Ureter (tissue), 1 donor: ENCODE measurements around the gene IQGAP2. TPM values are rescaled to one million over a fixed set of nuclear protein-coding genes. Genes with fewer than 3 reads are reported as not detected.
"Not testable (repeated sequence)": the region's sequence is repeated elsewhere in the genome, so short reads cannot be mapped to it uniquely, and the experiment has no call there.

ENCODE experiments used
- DNase-seq: peaks from one replicate; pipeline ENCODE4 v3.0.0-alpha.2; 2020; ENCODE audit warnings: low spot score
- total RNA-seq: library from RNA; stranded (reverse); gene quantifications from one replicate; pipeline ENCODE4 v1.2.4, GENCODE V29; 2023
- donor health status: DM: yes; HTN: yes; CAD: no.

IQGAP2 gene
- total RNA-seq, 1 donor from 2014 or later: 9.7 TPM

DNA sequence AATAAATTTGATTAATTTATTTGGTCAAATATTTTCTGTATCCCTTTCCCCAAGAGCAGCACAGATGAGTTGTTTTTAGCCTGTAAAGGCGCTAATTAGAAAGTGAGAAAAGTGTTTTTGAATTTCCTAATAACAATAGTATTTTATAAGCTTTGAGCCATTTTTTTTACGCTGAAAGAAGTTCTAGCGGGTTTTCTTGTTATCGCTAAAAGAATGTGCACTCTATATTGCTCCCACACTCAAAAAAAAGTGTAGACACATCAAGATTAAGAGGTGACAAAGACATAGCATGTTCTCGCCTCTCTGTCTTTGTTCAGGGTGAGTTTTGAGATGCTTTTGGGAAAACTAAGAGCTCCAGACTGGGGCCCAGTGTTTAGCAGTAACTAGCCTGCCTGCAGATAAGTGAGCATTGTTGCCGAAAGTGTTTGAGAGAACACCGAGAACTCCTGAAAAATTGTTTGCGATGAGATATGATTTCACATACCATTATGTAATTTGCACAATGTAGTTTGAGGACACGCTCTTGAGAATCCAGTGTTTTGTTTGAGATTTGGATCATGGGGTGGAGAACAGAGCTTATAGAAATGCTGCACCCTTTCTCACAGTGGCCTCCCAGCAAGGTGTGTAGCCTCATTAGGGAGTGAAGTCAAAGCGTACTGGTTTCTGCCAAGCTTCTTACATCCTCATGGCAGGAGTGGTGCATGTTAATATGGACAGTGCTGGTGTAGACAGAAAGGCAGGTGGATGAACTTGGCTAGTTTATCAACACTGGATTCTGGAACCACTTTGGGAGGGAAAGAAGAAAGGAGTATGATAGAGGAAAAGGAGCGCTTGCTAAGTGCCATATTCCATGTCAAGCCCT is 314.4 kb downstream of the IQGAP2 start:
- DNase-seq: no peak

DNA sequence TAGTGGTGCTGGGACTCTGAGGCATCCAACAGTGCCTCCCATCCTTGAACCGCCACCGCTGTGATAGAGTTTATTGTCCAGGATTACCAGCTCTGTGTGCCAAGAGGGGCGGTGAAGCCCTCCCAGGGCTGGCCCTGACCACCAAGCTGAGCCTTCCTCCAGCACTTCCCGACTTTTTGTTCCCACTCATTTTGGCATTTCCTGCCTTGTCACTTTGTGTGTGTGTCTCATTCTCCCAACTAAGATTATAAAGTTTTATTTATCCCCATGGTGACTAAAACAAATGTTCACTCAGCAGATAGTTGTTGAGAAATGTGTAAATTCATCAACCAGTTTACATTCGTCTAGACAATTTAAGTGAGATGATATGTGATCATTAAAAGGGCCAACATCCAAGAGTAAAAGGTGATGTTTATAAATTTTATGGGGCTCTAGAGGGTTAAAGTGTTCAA is 315.3 kb downstream of the IQGAP2 start:
- DNase-seq: no peak

DNA sequence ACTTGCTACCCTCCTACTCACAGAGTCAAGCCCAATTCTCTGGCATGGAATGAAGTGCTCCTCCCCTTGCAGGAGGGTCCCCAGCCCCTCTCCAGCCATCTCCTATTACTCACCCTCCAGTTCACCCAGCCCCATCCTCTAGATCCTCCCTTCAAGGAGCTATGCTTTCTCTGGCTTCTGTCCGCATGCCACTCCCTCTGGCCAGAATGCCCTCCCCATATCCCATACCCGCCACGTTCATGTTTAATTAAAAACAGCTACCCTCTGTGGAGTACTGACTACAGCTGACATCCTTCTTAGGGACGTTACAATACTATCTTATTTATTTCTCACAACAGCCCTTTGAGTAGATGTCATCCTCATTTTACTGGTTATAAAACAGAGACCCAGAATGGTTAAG is 315.8 kb downstream of the IQGAP2 start:
- DNase-seq: no peak

DNA sequence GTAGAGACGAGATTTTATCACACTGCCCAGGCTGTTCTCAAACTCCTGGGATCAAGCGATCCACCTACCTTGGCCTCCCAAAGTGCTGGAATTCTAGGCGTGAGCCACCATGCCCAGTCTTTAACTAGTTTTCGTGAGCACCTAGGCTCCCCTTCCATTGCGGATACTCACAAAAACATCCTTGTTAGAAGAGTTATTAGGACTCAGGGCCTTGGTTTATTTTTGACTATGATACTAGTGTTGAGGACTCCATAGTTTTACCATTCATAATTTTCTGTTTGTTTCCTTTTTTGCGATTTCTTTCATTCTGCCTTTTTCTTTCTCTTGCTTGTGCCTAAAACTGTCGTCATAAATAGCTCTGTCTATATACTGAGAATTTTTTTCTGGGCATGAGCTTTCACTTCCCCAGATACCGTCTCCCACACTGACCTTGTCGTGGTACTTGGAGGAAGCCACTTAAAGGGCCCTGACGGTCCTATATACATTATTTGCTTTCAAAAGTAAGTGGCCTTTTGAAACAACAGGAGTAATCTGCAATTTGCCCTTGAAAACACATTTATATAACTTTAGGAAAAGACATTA is 318.0 kb downstream of the IQGAP2 start:
- DNase-seq: no peak

DNA sequence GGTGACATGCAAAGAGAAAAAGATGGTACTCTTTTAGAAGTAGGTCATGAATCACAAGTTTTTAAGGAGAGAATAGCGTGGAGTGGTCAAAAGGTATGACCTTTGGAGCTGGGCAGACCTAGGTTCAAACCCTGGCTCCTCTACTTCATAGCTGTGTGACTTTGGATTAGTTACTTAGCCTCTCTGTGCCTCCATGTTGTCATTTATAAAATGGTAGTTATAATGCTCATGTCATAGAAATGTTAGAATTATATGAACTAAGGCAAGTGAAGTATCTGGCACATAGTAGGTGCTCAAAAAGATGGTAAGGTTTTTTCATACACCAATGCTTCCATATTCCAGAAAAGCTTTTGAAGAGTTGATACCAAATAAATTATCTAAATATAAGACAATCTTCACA is 320.2 kb downstream of the IQGAP2 start:
- DNase-seq: no peak

DNA sequence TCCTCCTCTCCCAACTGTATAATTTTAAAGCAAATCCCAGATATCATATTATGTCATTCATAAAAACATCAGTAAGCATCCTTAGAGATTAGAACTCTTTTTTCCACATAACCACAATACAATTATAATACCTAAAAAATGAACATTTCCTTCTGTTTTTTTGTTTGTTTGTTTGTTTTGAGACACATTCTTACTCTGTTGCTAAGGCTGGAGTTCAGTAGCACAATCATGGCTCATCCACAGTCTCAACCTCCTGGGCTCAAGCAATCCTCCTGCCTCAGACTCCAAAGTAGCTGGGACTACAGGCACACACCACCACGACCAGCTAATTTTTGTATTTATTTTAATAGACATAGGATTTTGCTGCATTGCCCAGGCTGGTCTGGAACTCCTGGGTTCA is 320.8 kb downstream of the IQGAP2 start:
- DNase-seq: no peak

DNA sequence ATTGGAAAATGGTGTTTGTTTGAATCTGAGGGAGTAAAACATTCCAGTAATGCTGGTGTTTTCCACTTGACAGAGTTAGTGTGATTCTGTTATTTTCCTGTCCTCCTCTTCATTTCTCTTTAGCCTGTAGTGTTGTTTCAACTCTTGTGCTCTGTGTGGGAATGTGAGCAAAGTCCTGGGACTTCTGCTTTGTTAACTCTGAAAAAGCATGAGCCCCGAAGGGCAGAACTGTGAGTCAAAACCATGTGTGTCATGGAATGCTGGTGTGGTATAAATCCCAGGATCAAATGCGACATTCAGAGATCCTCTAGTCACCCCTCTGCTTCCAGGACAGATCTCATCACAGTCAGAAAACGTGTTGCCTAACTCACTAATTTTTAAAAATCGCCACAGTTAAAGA is 321.8 kb downstream of the IQGAP2 start:
- no peak for DNase-seq

DNA sequence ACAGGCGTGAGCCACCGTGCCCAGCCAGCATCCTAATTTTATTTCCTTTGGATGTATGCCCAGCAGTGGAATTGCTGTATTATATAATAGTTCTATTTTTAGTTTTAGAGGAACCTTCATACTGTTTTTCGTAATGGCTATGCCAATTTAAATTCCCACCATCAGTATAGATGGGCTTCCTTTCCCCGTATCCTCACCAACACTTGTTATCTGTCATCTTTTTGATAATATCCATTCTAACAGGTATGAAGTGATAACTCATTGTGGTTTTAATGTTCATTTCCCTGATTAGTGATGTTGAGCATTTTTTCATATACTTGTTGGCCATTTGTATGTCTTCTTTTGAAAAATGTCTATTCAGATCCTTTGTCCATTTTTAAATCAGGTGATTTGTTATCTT is 325.9 kb downstream of the IQGAP2 start:
- DNase-seq: no peak

DNA sequence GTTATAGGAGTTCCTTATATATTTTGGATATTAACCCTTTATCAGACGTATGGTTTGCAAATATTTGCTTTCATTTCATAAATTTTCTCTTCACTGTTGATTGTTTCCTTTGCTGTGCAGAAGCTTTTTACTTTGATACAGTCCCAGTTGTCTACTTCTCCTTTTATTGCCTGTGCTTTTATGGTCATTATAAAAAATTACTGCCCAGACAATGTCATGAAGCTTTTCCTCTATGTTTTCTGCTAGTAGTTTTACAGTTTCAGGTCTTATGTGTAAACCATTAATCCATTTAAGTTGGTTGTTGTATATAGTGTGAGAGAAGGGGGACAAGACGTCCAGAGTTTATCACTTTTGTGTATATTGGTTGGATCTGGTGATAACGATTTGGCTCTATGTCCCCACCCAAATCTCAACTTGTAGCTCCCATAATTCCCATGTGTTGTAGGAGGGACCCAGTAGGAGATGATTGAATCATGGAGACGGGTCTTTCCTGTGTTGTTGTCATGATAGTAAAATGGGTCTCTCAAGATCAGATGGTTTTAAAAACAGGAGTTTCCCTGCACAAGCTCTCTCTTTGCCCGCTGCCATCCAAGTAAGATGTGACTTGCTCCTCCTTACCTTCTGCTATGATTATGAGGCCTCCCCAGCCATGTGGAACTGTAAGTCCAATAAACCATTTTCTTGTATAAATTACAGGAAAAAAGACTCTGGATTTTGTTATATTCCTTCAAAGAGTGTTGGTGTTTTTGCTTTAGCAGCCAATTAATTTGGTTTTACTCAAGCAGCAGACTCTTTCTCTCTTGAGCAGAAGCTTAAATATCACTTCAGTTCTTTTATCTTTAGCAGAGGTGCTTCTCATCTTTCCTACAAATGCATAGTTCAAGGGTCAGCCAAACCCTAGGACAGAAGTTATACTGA is 326.5 kb downstream of the IQGAP2 start:
- no peak for DNase-seq

DNA sequence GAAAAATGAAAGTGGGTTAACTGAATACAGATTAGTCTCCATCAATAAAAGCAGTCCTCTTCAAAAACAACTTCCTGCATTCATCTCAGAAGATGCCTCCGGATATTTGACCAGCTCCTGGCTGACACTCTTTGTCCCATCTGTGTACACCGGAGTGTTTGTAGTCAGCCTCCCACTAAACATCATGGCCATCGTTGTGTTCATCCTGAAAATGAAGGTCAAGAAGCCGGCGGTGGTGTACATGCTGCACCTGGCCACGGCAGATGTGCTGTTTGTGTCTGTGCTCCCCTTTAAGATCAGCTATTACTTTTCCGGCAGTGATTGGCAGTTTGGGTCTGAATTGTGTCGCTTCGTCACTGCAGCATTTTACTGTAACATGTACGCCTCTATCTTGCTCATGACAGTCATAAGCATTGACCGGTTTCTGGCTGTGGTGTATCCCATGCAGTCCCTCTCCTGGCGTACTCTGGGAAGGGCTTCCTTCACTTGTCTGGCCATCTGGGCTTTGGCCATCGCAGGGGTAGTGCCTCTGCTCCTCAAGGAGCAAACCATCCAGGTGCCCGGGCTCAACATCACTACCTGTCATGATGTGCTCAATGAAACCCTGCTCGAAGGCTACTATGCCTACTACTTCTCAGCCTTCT is 329.4 kb downstream of the IQGAP2 start:
- no peak for DNase-seq

DNA sequence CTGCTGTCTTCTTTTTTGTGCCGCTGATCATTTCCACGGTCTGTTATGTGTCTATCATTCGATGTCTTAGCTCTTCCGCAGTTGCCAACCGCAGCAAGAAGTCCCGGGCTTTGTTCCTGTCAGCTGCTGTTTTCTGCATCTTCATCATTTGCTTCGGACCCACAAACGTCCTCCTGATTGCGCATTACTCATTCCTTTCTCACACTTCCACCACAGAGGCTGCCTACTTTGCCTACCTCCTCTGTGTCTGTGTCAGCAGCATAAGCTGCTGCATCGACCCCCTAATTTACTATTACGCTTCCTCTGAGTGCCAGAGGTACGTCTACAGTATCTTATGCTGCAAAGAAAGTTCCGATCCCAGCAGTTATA is 329.9 kb downstream of the IQGAP2 start:
- no peak for DNase-seq

DNA sequence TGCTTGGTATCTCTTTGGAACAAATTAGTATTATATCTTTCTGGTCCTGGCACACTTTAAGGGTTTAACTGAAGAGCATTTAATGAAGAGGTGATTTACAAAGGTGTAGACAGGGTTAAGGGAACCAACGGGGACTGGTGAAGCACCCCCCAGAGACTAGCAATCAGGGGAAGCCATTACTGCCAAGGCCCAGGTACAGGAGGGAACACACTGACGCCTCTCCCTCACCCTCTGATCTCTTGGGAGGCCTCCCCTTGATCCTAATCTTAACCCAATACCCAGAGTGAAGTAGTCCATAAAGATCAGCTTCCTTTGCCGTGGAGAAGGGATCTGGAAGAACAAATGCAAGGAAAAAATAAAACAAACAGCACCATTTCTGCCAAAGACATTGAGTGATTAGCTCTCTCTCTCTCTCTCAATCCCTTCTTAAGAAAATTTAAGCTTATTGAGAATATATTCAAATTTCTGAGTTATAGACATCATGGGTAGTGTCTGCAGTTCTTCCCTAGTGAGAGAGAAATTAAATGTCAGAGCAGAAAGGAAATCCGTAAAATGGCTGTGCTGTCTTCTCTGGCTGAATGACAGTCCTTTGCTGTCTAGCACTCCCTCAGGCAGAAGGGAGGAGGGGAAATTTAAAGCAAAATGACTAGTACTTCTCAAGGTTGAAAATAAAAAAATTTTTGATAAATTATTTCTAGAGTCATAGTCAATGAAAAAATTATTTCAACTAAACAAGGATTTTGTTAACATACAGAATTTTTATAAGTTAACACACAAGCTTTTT is 332.9 kb downstream of the IQGAP2 start:
- DNase-seq: no peak

DNA sequence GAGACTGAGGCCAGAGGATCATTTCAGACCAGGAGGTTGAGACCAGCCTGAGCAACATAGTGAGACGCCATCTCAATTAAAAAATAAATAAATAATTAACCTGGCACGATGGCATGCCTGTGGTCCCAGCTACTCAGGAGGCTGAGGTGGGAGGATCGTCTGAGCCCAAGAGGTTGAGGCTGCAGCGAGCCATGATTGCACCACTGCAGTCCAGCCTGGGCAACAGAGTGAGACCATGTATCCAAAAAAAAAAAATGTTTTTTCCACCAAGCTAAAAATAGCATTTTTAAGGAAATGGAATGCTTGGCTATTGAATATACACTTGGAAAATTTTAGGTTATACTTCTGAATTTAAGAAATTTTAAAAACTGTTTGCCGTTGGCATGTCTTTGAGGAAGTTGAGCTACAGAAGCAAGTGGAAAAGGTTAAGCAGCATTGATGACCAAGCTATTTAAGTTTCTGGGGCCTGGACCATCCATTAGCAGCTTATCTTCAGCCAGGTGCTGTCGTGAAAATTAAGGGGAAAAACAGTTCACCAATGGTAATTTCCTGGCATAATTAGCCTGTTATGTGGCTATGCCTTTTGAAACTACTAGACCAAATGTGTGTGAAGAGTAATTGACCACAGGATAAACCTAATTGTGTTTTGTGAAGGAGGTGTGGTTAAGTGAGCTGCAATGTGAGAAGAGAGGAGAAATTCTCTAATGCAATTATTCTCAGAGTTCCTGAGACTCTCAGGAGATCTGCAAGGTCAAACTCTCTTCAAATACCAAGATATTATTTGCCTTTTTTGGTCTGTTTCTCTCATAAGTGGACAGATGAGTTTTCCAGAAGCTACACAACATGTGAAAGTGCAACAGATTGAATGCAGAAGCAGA is 333.8 kb downstream of the IQGAP2 start:
- DNase-seq: no peak

DNA sequence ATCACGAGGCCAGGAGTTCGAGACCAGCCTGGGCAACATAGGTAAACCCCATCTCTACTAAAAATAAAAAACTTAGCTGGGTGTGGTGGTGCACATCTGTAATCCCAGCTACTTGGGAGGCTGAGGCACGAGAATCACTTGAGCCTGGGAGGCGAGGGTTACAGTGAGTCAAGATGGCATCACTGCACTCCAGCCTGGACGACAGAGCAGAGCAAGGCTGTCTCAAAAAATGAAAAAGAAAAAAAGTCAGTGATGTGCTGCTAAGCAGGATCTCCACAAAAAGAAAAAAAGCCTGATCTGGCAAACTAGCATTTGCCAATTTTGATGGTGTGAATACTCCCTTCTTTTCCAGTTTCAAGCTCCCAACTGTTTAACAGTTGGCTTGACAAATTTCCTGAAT is 334.8 kb downstream of the IQGAP2 start:
- no peak for DNase-seq

DNA sequence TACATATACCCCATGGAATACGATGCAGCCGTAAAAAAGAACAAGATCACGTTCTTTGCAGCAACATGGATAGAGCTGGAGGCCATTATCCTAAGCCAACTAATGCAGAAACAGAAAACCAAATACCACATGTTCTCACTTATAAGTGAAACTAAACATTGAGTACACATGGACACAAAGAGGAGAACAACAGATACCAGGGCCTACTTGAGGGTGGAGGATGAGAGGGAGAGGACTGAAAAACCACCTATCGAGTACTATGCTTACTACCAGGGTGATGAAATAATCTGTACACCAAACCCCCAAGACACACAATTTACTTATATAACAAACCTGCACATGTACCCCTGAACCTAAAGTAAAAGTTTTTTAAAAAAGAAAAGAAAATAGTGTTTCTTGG is 338.4 kb downstream of the IQGAP2 start:
- DNase-seq: not testable (repeated sequence)

DNA sequence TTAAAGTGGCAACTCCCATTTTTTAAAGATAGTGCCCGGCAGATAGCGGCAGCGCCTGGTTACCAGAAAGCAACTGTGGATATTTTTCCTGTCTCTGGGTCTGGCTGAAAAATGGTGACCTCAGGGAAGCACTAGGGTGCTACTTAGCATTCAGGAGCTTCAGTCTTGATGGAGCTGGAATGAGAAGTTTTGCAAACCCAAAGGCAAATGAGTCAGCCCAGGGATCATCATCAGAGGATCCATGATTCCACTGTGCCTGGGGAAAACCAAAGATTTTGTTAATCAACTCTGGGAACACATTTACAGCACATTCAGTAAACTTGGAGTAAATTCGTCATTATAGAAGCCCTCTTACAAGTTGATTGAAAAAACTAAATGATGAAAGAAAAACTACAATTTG is 339.5 kb downstream of the IQGAP2 start:
- no peak for DNase-seq

DNA sequence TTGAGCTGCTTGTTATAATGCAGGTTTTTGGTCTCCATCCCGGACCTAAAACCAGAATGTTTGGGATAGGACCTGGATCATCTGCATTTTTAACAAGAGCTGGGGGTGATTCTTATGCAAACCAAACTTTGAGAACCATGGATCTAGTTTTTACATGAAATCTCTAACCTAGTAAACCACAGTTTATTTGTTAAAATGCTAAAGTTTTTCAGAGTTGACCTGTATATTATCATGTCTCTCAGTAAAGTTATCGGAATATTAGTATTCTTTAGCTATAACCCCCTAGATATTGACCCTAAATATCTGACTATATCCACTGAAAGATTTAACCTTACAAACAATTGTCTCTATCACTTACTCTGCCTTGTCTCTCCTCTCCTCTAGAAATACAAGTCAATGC is 341.5 kb downstream of the IQGAP2 start:
- DNase-seq: no peak

DNA sequence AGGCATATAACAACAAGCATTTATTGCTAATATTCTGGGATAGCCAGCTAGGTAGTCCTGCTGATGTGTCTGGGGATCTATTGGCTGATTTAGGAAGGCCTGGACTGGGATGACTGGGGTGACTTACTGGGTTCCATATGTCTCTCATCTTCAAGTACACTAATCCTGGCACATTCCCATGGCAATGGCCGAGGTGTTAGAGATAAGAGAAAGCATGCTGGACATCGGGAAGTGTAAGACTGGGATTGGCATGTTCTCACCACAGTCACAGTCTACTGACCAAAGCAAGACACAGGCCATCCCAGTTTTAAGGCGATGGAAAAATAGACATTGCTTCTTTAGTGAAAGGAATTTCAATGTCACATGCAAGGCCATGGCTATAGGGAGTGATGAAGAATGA is 342.6 kb downstream of the IQGAP2 start:
- DNase-seq: no peak

DNA sequence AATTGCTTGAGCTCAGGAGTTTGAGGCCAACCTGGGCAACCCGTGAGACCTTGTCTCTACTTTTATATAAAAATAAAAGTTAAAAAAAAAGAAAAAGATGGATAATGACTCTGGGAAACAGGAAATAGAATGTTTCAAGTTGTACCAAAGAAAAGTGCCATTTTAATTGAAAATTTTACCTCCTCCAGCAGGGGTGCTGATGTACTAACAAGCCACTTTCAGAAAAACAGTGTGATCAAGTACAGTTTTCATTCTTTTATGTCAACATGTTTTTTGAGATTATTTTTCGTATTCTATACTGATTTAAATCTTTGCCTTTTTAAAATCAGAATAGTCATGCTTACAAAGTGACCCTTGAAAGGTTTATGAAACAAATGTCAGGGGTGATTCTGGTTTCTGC is 343.6 kb downstream of the IQGAP2 start:
- DNase-seq: no peak

DNA sequence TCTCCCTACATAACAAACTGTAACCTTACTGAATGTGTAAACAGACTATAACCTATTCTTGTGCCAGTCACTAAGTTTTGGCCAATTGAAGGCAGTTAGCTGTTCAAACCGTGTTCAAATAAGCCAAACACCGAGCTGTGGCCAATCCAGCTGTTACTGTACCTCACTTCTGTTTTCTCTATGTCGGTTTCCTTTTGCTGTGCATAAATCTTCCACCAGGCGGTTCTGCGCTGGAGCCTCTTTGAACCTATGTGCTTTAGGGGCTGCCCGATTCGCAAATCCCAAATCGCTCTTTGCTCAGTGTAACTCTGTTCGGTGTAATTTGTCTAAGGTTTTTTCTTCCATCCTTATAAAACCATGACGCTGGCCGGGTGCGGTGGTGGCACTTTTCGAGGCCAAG is 344.6 kb downstream of the IQGAP2 start:
- DNase-seq: no peak
